Measurements from ENCODE around the gene SDR9C7. TPM values are rescaled to one million over a fixed set of nuclear protein-coding genes. Genes with fewer than 3 reads are reported as not detected.
"Not testable (repeated sequence)": the region's sequence is repeated elsewhere in the genome, so short reads cannot be mapped to it uniquely, and the experiment has no call there.

The SDR9C7 gene
- total and polyA plus RNA-seq, 2 donors (not counting 1 experiment from before 2014, with no cell fraction given) = not detected

- Histone ChIP-seq H3K36me3 (ENCODE audit: control insufficient read depth, insufficient read depth, low read length) (no peaks in the 10 kb centered on the region), H3K4me1 (ENCODE audit: control insufficient read depth, extremely low read depth, insufficient read depth, low read length) (no peaks in the 10 kb centered on the region), H3K9me3 (ENCODE audit: control insufficient read depth, insufficient read depth, low read depth, low read length) (no peaks in the 10 kb centered on the region), H3K27ac (ENCODE audit: insufficient read depth, low read length) (no peak overlapping the region), H3K4me2 (ENCODE audit: extremely low read depth, insufficient read depth, low read length) (no peak overlapping the region), H3K9ac (ENCODE audit: insufficient read depth, low read length) (no peak overlapping the region), H3K79me2 (ENCODE audit: control insufficient read depth, insufficient read depth, low read length) (no peaks in the 10 kb centered on the region), H3K4me3 (replicated peaks in 1 of 4; ENCODE audit: control extremely low read depth in 1 of 4, insufficient read depth in 1 of 4, low read depth in 3 of 4, low read length in 4 of 4) (no peak overlapping the region), H4K20me1 (ENCODE audit: control insufficient read depth, extremely low read depth, insufficient read depth, low read length) (no peaks in the 10 kb centered on the region), H3K27me3 (ENCODE audit: control insufficient read depth, insufficient read depth, low read length) (no peaks in the 10 kb centered on the region), H2AFZ (ENCODE audit: low read length) (no peak overlapping the region)
- no peak for DNase-seq (ENCODE audit: low read depth in 2 of 2)
- TF ChIP-seq EZH2 (IDR thresholded peaks at IDR 0.05; ENCODE audit: low read length, missing control alignments) (no peak), CTCF (conservative IDR thresholded peaks at IDR 0.05 in 1 of 2, IDR thresholded peaks at IDR 0.05 in 1 of 2; ENCODE audit: low read depth in 1 of 2, low read length in 2 of 2) (no peak)
These were observed 47.9 kb downstream of the SDR9C7 start for GRCh38 chr12:56886319-56886718.

GRCh38 chr12:56885316-56885715 is 48.9 kb downstream of the SDR9C7 start:
- H3K27me3 ChIP-seq (ENCODE audit: control insufficient read depth, insufficient read depth, low read length) = no peaks in the 10 kb centered on the region
- H4K20me1 ChIP-seq (ENCODE audit: control insufficient read depth, extremely low read depth, insufficient read depth, low read length) = no peaks in the 10 kb centered on the region
- no peaks in the 10 kb centered on the region for H3K36me3 ChIP-seq (ENCODE audit: control insufficient read depth, insufficient read depth, low read length)
- no peak for DNase-seq (ENCODE audit: low read depth in 2 of 2)
- no peaks in the 10 kb centered on the region for H3K4me1 ChIP-seq (ENCODE audit: control insufficient read depth, extremely low read depth, insufficient read depth, low read length)
- H3K4me2 ChIP-seq (ENCODE audit: extremely low read depth, insufficient read depth, low read length) = no peak overlapping the region
- no peaks in the 10 kb centered on the region for H3K9me3 ChIP-seq (ENCODE audit: control insufficient read depth, insufficient read depth, low read depth, low read length)
- H3K9ac ChIP-seq (ENCODE audit: insufficient read depth, low read length) = no peak overlapping the region
- H3K4me3 ChIP-seq (replicated peaks in 1 of 4; ENCODE audit: control extremely low read depth in 1 of 4, insufficient read depth in 1 of 4, low read depth in 3 of 4, low read length in 4 of 4) = no peak overlapping the region
- H2AFZ ChIP-seq (ENCODE audit: low read length) = no peak overlapping the region
- TF ChIP-seq CTCF (conservative IDR thresholded peaks at IDR 0.05 in 1 of 2, IDR thresholded peaks at IDR 0.05 in 1 of 2; ENCODE audit: low read depth in 1 of 2, low read length in 2 of 2) = no peak
- TF ChIP-seq EZH2 (IDR thresholded peaks at IDR 0.05; ENCODE audit: low read length, missing control alignments) = no peak
- no peak overlapping the region for H3K27ac ChIP-seq (ENCODE audit: insufficient read depth, low read length)
- H3K79me2 ChIP-seq (ENCODE audit: control insufficient read depth, insufficient read depth, low read length) = no peaks in the 10 kb centered on the region

GRCh38 chr12:56884421-56884820 is 49.8 kb downstream of the SDR9C7 start:
- H3K27me3 ChIP-seq (ENCODE audit: control insufficient read depth, insufficient read depth, low read length) = no peaks in the 10 kb centered on the region
- no peak overlapping the region for H3K4me2 ChIP-seq (ENCODE audit: extremely low read depth, insufficient read depth, low read length)
- no peak overlapping the region for H2AFZ ChIP-seq (ENCODE audit: low read length)
- TF ChIP-seq EZH2 (IDR thresholded peaks at IDR 0.05; ENCODE audit: low read length, missing control alignments) = no peak
- TF ChIP-seq CTCF (conservative IDR thresholded peaks at IDR 0.05 in 1 of 2, IDR thresholded peaks at IDR 0.05 in 1 of 2; ENCODE audit: low read depth in 1 of 2, low read length in 2 of 2) = no peak
- H3K36me3 ChIP-seq (ENCODE audit: control insufficient read depth, insufficient read depth, low read length) = no peaks in the 10 kb centered on the region
- no peak overlapping the region for H3K9ac ChIP-seq (ENCODE audit: insufficient read depth, low read length)
- H3K4me3 ChIP-seq (replicated peaks in 1 of 4; ENCODE audit: control extremely low read depth in 1 of 4, insufficient read depth in 1 of 4, low read depth in 3 of 4, low read length in 4 of 4) = no peak overlapping the region
- no peaks in the 10 kb centered on the region for H3K79me2 ChIP-seq (ENCODE audit: control insufficient read depth, insufficient read depth, low read length)
- no peak overlapping the region for H3K27ac ChIP-seq (ENCODE audit: insufficient read depth, low read length)
- no peaks in the 10 kb centered on the region for H3K9me3 ChIP-seq (ENCODE audit: control insufficient read depth, insufficient read depth, low read depth, low read length)
- H3K4me1 ChIP-seq (ENCODE audit: control insufficient read depth, extremely low read depth, insufficient read depth, low read length) = no peaks in the 10 kb centered on the region
- DNase-seq (ENCODE audit: low read depth in 2 of 2) = no peak
- H4K20me1 ChIP-seq (ENCODE audit: control insufficient read depth, extremely low read depth, insufficient read depth, low read length) = no peaks in the 10 kb centered on the region

- not testable (repeated sequence) for H3K9me3 ChIP-seq (ENCODE audit: control insufficient read depth, insufficient read depth, low read depth, low read length); H3K27ac ChIP-seq (ENCODE audit: insufficient read depth, low read length); H3K4me3 ChIP-seq (replicated peaks in 1 of 4; ENCODE audit: control extremely low read depth in 1 of 4, insufficient read depth in 1 of 4, low read depth in 3 of 4, low read length in 4 of 4); H3K79me2 ChIP-seq (ENCODE audit: control insufficient read depth, insufficient read depth, low read length); H2AFZ ChIP-seq (ENCODE audit: low read length); DNase-seq (ENCODE audit: low read depth in 2 of 2); H3K36me3 ChIP-seq (ENCODE audit: control insufficient read depth, insufficient read depth, low read length); H3K4me1 ChIP-seq (ENCODE audit: control insufficient read depth, extremely low read depth, insufficient read depth, low read length); H3K9ac ChIP-seq (ENCODE audit: insufficient read depth, low read length); H3K27me3 ChIP-seq (ENCODE audit: control insufficient read depth, insufficient read depth, low read length); H4K20me1 ChIP-seq (ENCODE audit: control insufficient read depth, extremely low read depth, insufficient read depth, low read length); H3K4me2 ChIP-seq (ENCODE audit: extremely low read depth, insufficient read depth, low read length)
These were observed 51.8 kb downstream of the SDR9C7 start for GRCh38 chr12:56882407-56882806.
